ENCODE data around the gene FOXL2NB.

DNA sequence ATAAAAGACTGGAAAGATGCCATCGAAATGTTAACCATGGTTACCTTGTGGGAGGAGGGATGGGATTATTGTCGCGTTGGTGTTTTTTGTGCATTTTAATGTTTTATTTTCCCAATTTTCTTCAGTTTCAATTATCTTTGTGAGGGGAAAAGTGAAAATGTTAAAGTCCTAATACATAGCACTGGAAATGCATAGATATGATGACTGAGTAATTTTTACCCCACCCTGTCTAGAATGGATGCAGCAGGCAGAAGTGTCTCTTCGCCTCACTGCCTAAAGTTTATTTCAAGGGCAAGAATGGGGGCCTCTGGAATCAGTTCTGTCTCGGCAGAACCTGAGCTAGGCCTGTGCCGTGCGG lies 11.5 kb upstream of the FOXL2NB start:
- TF ChIP-seq EP300 (IDR thresholded peaks at IDR 0.05) (no peak), CTCF (IDR thresholded peaks at IDR 0.05) (no peak), POLR2A (IDR thresholded peaks at IDR 0.05) (no peak)

Measured in stomach (tissue), 4 donors.